OCI-LY3 (cell line): ENCODE measurements around the gene C1GALT1.

Source experiments
- CTCF ChIP-seq: fragments of 200-600, 300-600 bp; sonication (generic); IDR thresholded peaks from 2 replicates; pipeline ENCODE4 v1.5.1; 2014; ENCODE audit warnings: antibody characterized with exemption, low read length, low read depth
- EZH2phosphoT487 ChIP-seq: fragments of 200-600 bp; shearing (Covaris generic); IDR thresholded peaks from 2 replicates; pipeline ENCODE4 v1.6.1; 2018; ENCODE audit warnings: antibody characterized with exemption, mixed run types, low read depth

- no peak for TF ChIP-seq CTCF
- no peak for TF ChIP-seq EZH2phosphoT487
Measured at GRCh38 chr7:7236041-7236440, 53.7 kb downstream of the C1GALT1 start.
